ENCODE data around the gene DUSP2. TPM values are rescaled to one million over a fixed set of nuclear protein-coding genes. Genes with fewer than 3 reads are reported as not detected.

Gene DUSP2
- total and polyA plus RNA-seq, 9 of the 15 experiments (the other 6 are each of a cell fraction or from before 2014, with no cell fraction given) = 0.04 to 0.18 TPM; not detected in 7

GRCh38 chr2:96095116-96095636 lies 50.1 kb downstream of the DUSP2 start (continued):
- TF ChIP-seq SMARCE1 (IDR thresholded peaks at IDR 0.05) (0 out of 2 replicates have a peak, but pooled peaks have one; percentile 41), ZNF76 (CRISPR knock-in tag; IDR thresholded peaks at IDR 0.05; ENCODE audit: borderline replicate concordance) (no peak), CTBP1 (IDR thresholded peaks at IDR 0.05; ENCODE audit: borderline replicate concordance) (peak; percentile 35; the same call in 1 of the 2 replicates), DPF2 (IDR thresholded peaks at IDR 0.05) (peak; percentile 86), RFX1 (IDR thresholded peaks at IDR 0.05) (peak; percentile 52; the same call in 1 of the 2 replicates), ETV5 (CRISPR knock-in tag; IDR thresholded peaks at IDR 0.05; ENCODE audit: low read depth) (peak; percentile 39; the same call in 1 of the 2 replicates), MAFK (IDR thresholded peaks at IDR 0.05; ENCODE audit: low read length) (peak; percentile 69), PKNOX1 (IDR thresholded peaks at IDR 0.05) (peak; percentile 69), TCF3 (CRISPR knock-in tag; IDR thresholded peaks at IDR 0.05) (0 out of 2 replicates have a peak, but pooled peaks have one; percentile 53), ZNF766 (CRISPR knock-in tag; conservative IDR thresholded peaks at IDR 0.05) (no peak), TCF7L2 (IDR thresholded peaks at IDR 0.05; ENCODE audit: low read depth, low read length) (no peak), CBX3 (IDR thresholded peaks at IDR 0.05; ENCODE audit: borderline replicate concordance in 1 of 2, low read length in 2 of 2) (0 out of 3 replicates have a peak, but pooled peaks of 1 of the 2 experiments have one; percentile 15), NFIC (IDR thresholded peaks at IDR 0.05) (peak; percentile 98), FOXK2 (conservative IDR thresholded peaks at IDR 0.05 in 1 of 2, IDR thresholded peaks at IDR 0.05 in 1 of 2; ENCODE audit: low read depth in 2 of 2) (peak; percentile 20 to 47; a peak in 2 of 4 replicates), EP300 (IDR thresholded peaks at IDR 0.05; ENCODE audit: low read length) (peak; percentile 72; the same call in 1 of the 2 replicates), ZNF511 (CRISPR knock-in tag; IDR thresholded peaks at IDR 0.05) (no peak), NCOR1 (IDR thresholded peaks at IDR 0.05) (peak; percentile 61)
- TF ChIP-seq, protein P1, sequence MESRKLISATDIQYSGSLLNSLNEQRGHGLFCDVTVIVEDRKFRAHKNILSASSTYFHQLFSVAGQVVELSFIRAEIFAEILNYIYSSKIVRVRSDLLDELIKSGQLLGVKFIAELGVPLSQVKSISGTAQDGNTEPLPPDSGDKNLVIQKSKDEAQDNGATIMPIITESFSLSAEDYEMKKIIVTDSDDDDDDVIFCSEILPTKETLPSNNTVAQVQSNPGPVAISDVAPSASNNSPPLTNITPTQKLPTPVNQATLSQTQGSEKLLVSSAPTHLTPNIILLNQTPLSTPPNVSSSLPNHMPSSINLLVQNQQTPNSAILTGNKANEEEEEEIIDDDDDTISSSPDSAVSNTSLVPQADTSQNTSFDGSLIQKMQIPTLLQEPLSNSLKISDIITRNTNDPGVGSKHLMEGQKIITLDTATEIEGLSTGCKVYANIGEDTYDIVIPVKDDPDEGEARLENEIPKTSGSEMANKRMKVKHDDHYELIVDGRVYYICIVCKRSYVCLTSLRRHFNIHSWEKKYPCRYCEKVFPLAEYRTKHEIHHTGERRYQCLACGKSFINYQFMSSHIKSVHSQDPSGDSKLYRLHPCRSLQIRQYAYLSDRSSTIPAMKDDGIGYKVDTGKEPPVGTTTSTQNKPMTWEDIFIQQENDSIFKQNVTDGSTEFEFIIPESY (CRISPR knock-in tag; IDR thresholded peaks at IDR 0.05) = no peak
- TF ChIP-seq, protein P2, sequence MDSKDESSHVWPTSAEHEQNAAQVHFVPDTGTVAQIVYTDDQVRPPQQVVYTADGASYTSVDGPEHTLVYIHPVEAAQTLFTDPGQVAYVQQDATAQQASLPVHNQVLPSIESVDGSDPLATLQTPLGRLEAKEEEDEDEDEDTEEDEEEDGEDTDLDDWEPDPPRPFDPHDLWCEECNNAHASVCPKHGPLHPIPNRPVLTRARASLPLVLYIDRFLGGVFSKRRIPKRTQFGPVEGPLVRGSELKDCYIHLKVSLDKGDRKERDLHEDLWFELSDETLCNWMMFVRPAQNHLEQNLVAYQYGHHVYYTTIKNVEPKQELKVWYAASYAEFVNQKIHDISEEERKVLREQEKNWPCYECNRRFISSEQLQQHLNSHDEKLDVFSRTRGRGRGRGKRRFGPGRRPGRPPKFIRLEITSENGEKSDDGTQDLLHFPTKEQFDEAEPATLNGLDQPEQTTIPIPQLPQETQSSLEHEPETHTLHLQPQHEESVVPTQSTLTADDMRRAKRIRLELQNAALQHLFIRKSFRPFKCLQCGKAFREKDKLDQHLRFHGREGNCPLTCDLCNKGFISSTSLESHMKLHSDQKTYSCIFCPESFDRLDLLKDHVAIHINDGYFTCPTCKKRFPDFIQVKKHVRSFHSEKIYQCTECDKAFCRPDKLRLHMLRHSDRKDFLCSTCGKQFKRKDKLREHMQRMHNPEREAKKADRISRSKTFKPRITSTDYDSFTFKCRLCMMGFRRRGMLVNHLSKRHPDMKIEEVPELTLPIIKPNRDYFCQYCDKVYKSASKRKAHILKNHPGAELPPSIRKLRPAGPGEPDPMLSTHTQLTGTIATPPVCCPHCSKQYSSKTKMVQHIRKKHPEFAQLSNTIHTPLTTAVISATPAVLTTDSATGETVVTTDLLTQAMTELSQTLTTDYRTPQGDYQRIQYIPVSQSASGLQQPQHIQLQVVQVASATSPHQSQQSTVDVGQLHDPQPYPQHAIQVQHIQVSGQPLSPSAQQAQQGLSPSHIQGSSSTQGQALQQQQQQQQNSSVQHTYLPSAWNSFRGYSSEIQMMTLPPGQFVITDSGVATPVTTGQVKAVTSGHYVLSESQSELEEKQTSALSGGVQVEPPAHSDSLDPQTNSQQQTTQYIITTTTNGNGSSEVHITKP (IDR thresholded peaks at IDR 0.05; ENCODE audit: partially characterized antibody) = peak; percentile 91
- TF ChIP-seq, protein P3, sequence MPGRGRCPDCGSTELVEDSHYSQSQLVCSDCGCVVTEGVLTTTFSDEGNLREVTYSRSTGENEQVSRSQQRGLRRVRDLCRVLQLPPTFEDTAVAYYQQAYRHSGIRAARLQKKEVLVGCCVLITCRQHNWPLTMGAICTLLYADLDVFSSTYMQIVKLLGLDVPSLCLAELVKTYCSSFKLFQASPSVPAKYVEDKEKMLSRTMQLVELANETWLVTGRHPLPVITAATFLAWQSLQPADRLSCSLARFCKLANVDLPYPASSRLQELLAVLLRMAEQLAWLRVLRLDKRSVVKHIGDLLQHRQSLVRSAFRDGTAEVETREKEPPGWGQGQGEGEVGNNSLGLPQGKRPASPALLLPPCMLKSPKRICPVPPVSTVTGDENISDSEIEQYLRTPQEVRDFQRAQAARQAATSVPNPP (IDR thresholded peaks at IDR 0.05; ENCODE audit: borderline replicate concordance, insufficient read depth, insufficient read length) = no peak

All from K562 (cell line).